Measurements from ENCODE around the gene LPIN3.

LPIN3 gene

DNA sequence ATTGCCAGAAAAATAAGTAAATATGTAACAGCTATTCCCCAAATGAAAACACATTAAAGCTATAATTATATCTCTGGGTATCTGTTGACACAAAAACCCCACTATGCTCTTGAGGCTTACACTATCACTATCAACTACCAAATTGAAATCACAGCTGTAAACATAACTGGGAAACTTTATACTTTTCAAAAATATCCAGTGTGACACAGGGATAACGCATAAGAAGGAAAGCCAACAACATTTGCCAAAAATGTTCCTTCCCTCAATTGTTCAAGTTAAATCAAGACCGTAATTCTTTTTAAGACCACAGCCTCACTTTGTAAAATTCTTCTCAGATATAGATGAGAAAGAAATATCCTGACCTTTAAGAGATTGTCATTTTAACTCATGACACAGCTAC lies 26.2 kb upstream of the LPIN3 start:
- Mint-ChIP-seq H3K4me1 (peaks cover 8% of the 10 kb centered on the region), H3K27me3 (no peaks in the 10 kb centered on the region), H3K4me3 (no peak overlapping the region), H3K27ac (no peak overlapping the region), H3K9me3 (no peaks in the 10 kb centered on the region), H3K36me3 (no peaks in the 10 kb centered on the region)
- DNase-seq (ENCODE audit: low spot score in 2 of 2) (no peak), ATAC-seq (ENCODE audit: low read depth) (no peak)

DNA sequence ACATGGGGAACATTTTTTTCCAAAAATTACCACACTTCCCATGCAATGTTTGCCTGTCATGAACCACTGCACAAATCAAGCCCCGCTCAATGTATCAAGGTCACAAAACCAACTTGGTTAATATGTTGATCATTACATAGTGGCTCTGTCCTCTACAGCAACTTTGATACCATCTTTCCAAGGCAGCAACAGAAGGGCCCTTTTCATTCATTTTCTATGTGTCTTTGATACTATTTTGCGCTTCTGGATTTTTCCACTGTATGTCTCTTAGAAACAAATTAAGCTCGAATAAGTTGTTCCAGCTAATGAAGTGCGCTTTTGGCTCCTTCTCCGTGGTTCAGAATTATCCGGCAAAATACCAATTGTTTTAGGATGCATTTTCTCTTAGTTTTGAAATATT lies 24.6 kb upstream of the LPIN3 start:
- H3K27me3 Mint-ChIP-seq: no peaks in the 10 kb centered on the region
- DNase-seq (ENCODE audit: low spot score in 2 of 2) (no peak), ATAC-seq (ENCODE audit: low read depth) (no peak)
- H3K4me1 Mint-ChIP-seq: peaks cover 6% of the 10 kb centered on the region
- no peaks in the 10 kb centered on the region for H3K36me3 Mint-ChIP-seq
- no peaks in the 10 kb centered on the region for H3K9me3 Mint-ChIP-seq
- H3K27ac Mint-ChIP-seq: no peak overlapping the region
- peak overlapping the region; percentile 89 for H3K4me3 Mint-ChIP-seq

GRCh38 chr20:41316602-41317545 lies 23.7 kb upstream of the LPIN3 start:
- DNase-seq (ENCODE audit: low spot score in 2 of 2): peak; percentile 53 to 67
- Mint-ChIP-seq H3K36me3 (no peaks in the 10 kb centered on the region), H3K9me3 (no peaks in the 10 kb centered on the region), H3K4me3 (peak overlapping the region; percentile 89), H3K27me3 (no peaks in the 10 kb centered on the region), H3K4me1 (peaks cover 6% of the 10 kb centered on the region), H3K27ac (peak overlapping the region; percentile 78)
- ATAC-seq (ENCODE audit: low read depth): peak; percentile 53

- DNase-seq (ENCODE audit: low spot score in 2 of 2): peak; percentile 94 to 98
- Mint-ChIP-seq H3K4me1 (peaks cover 6% of the 10 kb centered on the region), H3K4me3 (peak within 1 kb of the TSS; percentile 89), H3K27ac (peak within 1 kb of the TSS; percentile 78), H3K9me3 (no peaks in the 10 kb centered on the region), H3K36me3 (no peaks in the 10 kb centered on the region), H3K27me3 (no peaks in the 10 kb centered on the region)
- ATAC-seq (ENCODE audit: low read depth): peak; percentile 96
Observed at GRCh38 chr20:41317546-41318270, 22.9 kb upstream of the LPIN3 start, which contains the start of gene ZHX3. Gene ZHX3 (minus strand): TSS chr20:41317731. CDS start chr20:41204916, 112,815 bp downstream.

GRCh38 chr20:41318271-41318649 lies 22.4 kb upstream of the LPIN3 start:
- peaks cover 6% of the 10 kb centered on the region for H3K4me1 Mint-ChIP-seq
- DNase-seq (ENCODE audit: low spot score in 2 of 2): no peak

GRCh38 chr20:41320441-41320840 lies 20.2 kb upstream of the LPIN3 start:
- DNase-seq (ENCODE audit: low spot score in 2 of 2) (no peak), ATAC-seq (ENCODE audit: low read depth) (no peak)
- Mint-ChIP-seq H3K27me3 (no peaks in the 10 kb centered on the region), H3K9me3 (no peaks in the 10 kb centered on the region), H3K27ac (no peak overlapping the region), H3K4me3 (no peak overlapping the region), H3K4me1 (peaks cover 6% of the 10 kb centered on the region), H3K36me3 (no peaks in the 10 kb centered on the region)

More at GRCh38 chr20:41318271-41318649, 22.4 kb upstream of the LPIN3 start:
- Mint-ChIP-seq H3K27ac (no peak overlapping the region), H3K36me3 (no peaks in the 10 kb centered on the region), H3K9me3 (no peaks in the 10 kb centered on the region), H3K4me3 (peak overlapping the region; percentile 69), H3K27me3 (no peaks in the 10 kb centered on the region)
- ATAC-seq (ENCODE audit: low read depth): no peak

GRCh38 chr20:41320976-41321375 lies 19.6 kb upstream of the LPIN3 start:
- no peaks in the 10 kb centered on the region for H3K36me3 Mint-ChIP-seq
- no peak overlapping the region for H3K27ac Mint-ChIP-seq
- peaks cover 6% of the 10 kb centered on the region for H3K4me1 Mint-ChIP-seq
- no peaks in the 10 kb centered on the region for H3K9me3 Mint-ChIP-seq
- DNase-seq (ENCODE audit: low spot score in 2 of 2): no peak
- no peaks in the 10 kb centered on the region for H3K27me3 Mint-ChIP-seq
- H3K4me3 Mint-ChIP-seq: no peak overlapping the region
- ATAC-seq (ENCODE audit: low read depth): no peak

DNA sequence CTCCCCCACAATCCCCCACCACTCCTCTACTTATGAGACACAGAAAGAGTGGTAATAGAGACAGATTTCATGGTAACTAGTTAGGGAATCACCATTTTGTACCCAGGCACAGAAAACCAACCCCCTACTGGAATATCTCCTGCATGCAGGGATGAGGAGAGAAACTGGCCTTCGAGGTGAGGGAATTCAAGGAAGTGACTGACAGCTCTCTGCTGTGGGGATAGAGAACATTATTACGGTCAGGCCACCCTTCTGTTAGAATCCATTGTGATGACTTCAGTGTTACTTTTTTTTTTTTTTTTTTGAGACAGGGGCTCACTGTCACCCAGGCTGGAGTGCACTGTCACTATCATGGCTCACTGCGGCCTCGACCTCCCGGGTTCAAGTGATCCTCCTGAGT lies 13.4 kb upstream of the LPIN3 start:
- Mint-ChIP-seq H3K4me3 (no peak overlapping the region), H3K27ac (no peak overlapping the region), H3K9me3 (no peaks in the 10 kb centered on the region), H3K4me1 (peaks cover 3% of the 10 kb centered on the region), H3K36me3 (no peaks in the 10 kb centered on the region), H3K27me3 (no peaks in the 10 kb centered on the region)
- no peak for ATAC-seq (ENCODE audit: low read depth)
- DNase-seq (ENCODE audit: low spot score in 2 of 2): no peak

DNA sequence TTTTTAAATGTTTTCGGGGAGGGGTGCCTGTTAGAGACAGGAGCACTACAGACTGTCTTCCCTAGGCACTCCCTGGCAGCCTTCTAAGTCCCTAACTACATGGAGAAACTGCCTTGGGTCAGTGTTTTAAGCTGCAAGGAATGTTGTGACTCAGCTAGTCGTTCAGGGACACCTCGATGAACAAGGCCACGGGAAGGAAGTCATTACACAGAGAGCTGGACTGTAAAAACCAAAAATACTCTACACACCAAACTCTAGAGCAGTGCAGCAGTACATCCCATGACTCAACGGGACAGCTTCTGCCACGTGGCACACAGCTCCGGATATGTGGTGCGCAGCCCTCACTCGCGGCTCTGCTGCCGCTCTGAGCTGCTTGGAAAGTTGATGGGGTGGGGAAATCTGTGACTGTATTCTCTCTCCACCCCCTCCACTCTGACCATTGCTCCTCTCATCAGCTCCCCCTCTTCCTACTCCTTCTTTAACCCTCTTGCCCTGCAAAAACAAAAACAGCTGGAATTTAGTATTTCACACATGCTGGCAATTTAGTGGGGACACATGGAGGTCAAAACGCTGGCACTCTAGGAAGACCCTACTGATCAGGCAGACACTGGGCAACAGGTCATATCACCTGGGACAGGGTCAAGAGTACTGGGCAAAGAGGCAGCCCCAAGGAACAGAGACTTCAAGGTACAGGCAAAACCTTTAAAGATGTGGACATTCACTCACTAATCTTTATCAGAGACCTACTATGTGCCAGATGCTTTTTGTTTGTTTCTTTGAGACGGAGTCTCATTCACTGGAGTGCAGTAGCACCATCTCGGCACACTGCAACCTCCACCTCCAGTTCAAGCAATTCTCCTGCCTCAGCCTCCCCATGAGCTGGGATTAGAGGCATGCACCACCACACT lies 10.9 kb upstream of the LPIN3 start:
- Mint-ChIP-seq H3K9me3 (no peaks in the 10 kb centered on the region), H3K27me3 (no peaks in the 10 kb centered on the region), H3K4me3 (peak overlapping the region; percentile 8), H3K36me3 (no peaks in the 10 kb centered on the region), H3K4me1 (peaks cover 3% of the 10 kb centered on the region), H3K27ac (no peak overlapping the region)
- ATAC-seq (ENCODE audit: low read depth): peak; percentile 100
- DNase-seq (ENCODE audit: low spot score in 2 of 2): no peak

- Mint-ChIP-seq H3K4me3 (no peak overlapping the region), H3K27ac (no peak overlapping the region), H3K36me3 (no peaks in the 10 kb centered on the region), H3K9me3 (no peaks in the 10 kb centered on the region), H3K4me1 (peaks cover 3% of the 10 kb centered on the region), H3K27me3 (peaks cover 2% of the 10 kb centered on the region)
- DNase-seq (ENCODE audit: low spot score in 2 of 2) (no peak), ATAC-seq (ENCODE audit: low read depth) (no peak)
Observed at GRCh38 chr20:41330343-41330720, 10.3 kb upstream of the LPIN3 start.

- DNase-seq (ENCODE audit: low spot score in 2 of 2) (no peak), ATAC-seq (ENCODE audit: low read depth) (no peak)
- Mint-ChIP-seq H3K36me3 (no peaks in the 10 kb centered on the region), H3K4me1 (peaks cover 3% of the 10 kb centered on the region), H3K27ac (no peak overlapping the region), H3K4me3 (no peak overlapping the region), H3K27me3 (peaks cover 3% of the 10 kb centered on the region), H3K9me3 (no peaks in the 10 kb centered on the region)
Observed at GRCh38 chr20:41330941-41331340, 9.7 kb upstream of the LPIN3 start.

GRCh38 chr20:41331731-41332130 lies 8.9 kb upstream of the LPIN3 start:
- ATAC-seq (ENCODE audit: low read depth) (no peak), DNase-seq (ENCODE audit: low spot score in 2 of 2) (no peak)
- Mint-ChIP-seq H3K9me3 (no peaks in the 10 kb centered on the region), H3K36me3 (no peaks in the 10 kb centered on the region), H3K27ac (no peak overlapping the region), H3K27me3 (peaks cover 6% of the 10 kb centered on the region), H3K4me1 (peaks cover 3% of the 10 kb centered on the region), H3K4me3 (no peak overlapping the region)

DNA sequence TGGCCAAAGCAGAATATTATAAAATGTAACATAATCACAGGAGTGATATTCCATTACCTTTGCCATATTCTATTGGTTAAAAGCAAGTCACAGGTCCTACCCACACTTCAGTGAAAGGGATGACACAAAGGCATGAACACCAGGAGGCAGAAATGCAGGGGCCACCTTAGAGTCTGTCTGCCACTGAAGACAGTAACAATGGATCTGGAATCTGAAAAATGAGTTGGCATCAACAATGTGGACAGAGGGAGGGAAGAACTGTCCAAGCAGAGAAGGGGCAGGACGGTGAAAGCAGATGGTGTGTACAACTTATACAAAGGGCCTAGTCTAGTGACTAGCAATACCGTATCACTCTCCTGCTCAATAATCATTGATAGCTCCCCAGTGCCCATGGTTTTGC lies 6.6 kb upstream of the LPIN3 start:
- Mint-ChIP-seq H3K4me3 (no peak overlapping the region), H3K4me1 (peaks cover 3% of the 10 kb centered on the region), H3K36me3 (no peaks in the 10 kb centered on the region), H3K9me3 (no peaks in the 10 kb centered on the region), H3K27me3 (peaks cover 6% of the 10 kb centered on the region), H3K27ac (no peak overlapping the region)
- DNase-seq (ENCODE audit: low spot score in 2 of 2) (no peak), ATAC-seq (ENCODE audit: low read depth) (no peak)
